Left renal cortex interstitium (tissue), 4 donors: Measurements from ENCODE around the gene USP20. TPM values are rescaled to one million over a fixed set of nuclear protein-coding genes. Genes with fewer than 3 reads are reported as not detected.

Source experiments
- DNase-seq, 4 donors: peaks; one replicate each; pipeline ENCODE4 v3.0.0-alpha.2; 2013; ENCODE audit warnings: low read depth in 4 of 4, low spot score in 2 of 4, missing footprints in 1 of 4
- polyA plus RNA-seq, 4 donors: library from polyadenylated mRNA; unstranded; fragments of 120-200 nt; gene quantifications; one replicate each; pipeline ENCODE4 v1.2.1, GENCODE V29; 2013; ENCODE audit not compliant: insufficient read length in 4 of 4

The USP20 gene
- polyA plus RNA-seq, 4 donors: 17.6 to 31.3 (median 22.8) TPM

- no peak for DNase-seq
These were observed 16.6 kb downstream of the USP20 start for GRCh38 chr9:129851821-129852220.

DNA sequence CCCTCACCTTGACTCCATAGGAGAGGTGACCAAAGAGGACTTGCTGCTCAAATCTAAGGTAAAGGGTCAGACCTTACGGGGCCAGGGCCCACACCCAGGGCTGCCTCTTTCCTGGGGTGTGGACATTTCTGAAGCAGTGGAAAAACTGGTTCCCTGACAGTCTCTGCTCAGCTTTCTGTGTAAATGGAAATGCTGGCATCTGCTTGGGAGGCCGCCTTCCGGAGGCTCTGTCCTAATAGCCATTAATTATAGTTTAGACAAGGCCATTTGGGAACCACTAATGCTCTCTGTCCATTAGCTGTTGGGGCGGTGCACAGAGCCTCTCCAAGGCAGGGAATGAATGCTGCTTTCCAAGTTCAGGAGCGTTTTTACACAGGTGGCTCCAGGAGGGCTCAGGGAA lies 17.3 kb downstream of the USP20 start:
- DNase-seq: no peak

- no peak for DNase-seq
These were observed 18.4 kb downstream of the USP20 start for GRCh38 chr9:129853614-129854013.

DNA sequence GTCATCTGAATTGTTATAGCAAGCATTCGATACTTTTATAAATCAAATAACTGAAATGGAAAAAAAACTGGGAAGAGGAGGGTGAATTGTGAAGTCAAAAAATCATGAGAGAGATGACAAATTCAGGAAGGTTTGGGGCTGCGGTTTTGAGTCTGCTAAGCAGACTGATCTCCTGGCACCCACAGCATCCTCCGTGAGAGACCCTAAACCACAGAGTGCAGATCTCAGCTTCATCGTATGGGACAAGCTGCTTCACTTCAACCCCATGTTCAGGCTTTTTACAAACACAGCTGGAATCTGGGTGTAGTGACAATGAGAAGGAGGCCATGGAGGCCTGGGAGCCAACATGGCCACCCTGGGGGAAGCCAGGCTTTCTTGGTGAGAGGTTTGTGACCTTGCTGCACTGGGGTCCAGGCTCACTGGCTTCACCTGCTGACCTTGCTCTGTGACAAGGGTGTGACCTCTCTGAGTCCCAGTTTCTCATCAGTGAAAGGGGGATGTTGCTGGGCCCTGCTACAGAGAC lies 19.4 kb downstream of the USP20 start:
- no peak for DNase-seq

DNA sequence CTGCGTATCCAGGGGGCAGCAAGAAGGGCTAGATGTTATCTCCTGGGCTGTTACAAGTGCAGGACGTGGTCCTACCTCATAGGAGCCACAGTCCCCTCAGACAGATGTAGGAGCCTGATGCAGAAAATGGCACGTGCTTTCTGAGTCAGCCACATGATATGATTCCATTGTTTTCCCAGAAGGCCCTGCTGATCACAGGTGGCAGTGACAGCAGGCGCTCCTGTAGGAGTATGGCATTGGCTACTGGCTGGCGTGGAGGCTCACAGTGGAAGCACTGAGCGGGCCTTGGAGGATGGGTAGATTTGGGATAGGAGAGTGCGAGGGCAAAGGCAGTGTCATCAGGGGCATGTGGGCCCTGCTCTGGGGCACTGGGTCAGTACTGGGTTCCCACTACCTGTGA lies 21.9 kb downstream of the USP20 start:
- DNase-seq: no peak

DNA sequence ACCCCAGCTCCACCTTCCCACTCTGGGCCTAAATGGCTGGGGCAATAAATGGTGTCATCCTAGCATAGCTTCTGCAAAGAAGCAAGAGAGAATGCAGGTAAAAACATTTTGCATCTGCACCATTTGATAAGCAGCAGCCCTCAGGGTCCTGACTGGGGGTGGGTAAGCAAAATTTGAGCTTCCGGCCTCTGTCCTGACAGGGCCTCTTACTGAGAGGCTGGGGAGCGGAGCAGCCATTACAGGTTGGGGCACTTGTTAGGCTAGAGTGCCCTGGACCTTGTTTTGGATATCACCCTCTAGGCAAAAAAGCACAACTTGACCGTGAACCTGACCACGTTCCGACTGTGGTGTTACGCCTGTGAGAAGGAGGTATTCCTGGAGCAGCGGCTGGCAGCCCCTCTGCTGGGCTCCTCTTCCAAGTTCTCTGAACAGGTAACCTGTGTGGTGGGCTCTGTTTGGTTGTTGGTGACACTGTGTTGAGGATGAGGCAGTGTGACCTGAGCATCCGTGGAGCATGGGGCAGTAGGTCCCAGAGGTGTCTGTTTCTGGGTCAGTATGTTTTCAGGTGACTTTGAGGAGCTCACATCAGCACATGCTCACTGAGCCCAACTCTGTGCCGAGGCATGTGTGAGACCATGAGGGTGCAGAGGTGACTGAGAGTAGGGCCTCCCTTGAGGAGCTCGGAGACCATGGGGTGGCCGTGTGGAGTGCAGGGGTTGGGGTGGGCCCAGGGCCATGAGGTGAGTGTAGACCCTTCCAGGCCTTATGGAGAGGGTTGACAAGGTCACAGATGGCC lies 23.1 kb downstream of the USP20 start:
- DNase-seq: no peak

DNA sequence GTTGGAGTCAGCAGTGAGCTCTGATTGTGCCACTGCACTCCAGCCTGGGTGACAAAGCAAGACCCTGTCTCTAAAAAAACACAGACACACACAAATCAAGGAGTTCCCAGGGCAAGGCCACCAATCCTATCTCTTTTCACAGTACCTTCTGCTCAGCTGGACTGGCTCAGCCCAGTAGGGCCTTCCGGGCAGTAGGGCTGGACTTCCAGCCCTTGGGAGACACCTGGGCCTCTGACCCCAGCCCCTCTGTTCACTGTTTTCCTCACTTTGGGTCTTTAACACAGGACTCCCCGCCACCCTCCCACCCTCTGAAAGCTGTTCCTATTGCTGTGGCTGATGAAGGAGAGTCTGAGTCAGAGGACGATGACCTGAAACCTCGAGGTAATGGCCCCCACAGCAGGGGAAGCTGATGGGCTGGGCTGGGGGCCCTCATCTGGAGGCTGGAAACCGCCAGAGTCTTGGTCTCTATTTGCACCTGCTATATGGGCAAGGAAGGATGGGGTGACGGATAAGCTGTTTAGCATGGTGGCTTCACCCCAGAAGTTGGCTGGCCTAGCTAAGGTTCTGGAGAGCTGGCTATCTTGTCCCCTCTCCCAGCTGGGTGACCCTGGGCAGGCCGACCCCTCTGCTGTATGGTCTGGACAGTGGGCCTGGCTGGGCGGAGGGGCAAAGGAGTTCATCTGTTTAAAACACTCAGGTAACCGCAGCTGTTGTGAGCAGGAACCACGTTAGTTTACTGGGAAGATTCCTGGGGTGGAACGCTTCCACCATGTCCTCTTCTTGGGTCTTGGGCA lies 25.6 kb downstream of the USP20 start:
- no peak for DNase-seq

DNA sequence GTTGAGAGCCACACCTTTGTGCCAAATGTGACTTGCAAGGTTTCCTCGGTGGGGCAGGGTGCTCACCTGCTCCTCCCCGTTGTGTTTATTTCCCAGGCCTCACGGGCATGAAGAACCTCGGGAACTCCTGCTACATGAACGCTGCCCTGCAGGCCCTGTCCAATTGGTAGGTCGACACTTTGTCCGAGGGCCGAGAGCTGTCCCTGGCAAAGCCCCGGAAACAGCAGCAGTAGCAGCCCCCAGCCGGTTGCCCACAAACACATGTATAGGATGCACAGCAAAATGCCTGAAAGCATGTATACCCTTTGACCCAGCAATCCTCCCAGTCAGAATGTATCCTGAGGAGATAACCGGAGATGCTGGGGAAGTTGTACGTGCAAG lies 26.2 kb downstream of the USP20 start:
- DNase-seq: no peak

- DNase-seq: no peak
These were observed 27.9 kb downstream of the USP20 start for GRCh38 chr9:129863059-129863690.

DNA sequence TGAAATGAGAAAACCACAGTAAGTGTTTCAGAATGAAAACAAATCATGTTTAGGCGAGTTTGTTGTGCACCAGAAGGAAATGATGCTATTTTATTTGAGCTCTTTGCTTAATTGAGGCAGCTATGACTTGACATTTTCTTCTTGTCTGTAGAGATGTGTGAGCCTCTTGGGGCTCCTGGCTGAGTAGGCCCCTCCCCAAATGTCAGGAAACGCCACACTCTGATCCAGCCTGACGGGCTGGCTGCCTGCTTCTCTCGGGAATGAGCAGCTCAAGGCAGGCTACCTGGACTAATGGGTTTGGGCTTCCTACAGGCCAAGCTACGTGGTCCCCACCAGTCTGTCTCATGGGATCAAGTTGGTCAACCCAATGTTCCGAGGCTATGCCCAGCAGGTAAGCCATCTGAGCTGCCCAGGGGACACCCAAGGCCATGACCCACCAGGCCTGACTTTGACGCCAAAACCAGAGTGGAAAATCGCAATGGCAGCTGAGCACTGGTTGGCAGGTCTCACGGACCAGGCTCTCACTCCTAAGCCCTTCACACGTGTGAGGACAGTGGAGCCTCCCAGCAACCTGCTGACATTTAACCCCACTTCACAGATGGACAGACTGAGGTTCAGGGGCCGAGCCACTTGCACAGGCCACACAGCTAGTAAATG lies 29.9 kb downstream of the USP20 start:
- no peak for DNase-seq

DNA sequence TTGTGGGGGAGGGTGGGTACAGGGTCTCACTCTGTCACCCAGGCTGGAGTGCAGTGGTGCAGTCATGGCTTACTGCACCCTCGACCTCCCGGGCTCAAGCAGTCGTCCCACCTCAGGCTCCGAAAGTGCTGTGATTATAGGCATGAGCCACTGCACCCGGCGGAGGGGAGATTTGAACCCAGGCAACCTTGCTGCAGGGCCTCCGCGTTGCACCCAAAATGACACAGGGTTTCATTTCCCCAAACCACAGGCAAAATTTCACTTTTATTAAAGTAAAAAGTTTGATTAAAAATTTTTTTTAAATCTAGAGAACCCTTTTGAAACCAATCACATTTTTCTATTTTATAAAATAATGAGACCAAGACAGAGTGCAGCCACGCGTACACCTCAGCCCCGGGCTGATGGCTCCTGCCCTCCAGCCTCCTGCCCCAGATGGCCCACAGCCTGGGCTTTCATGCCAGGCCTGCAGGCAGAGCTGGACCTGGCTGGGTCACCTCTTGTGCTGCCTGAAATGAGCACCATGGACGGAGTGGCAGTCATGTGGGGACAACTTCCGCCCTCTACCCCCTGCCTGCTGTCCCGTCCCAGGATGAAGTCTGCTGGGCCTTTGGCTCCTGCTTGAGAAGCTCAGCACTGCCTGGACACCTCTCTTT lies 30.5 kb downstream of the USP20 start:
- DNase-seq: no peak

DNA sequence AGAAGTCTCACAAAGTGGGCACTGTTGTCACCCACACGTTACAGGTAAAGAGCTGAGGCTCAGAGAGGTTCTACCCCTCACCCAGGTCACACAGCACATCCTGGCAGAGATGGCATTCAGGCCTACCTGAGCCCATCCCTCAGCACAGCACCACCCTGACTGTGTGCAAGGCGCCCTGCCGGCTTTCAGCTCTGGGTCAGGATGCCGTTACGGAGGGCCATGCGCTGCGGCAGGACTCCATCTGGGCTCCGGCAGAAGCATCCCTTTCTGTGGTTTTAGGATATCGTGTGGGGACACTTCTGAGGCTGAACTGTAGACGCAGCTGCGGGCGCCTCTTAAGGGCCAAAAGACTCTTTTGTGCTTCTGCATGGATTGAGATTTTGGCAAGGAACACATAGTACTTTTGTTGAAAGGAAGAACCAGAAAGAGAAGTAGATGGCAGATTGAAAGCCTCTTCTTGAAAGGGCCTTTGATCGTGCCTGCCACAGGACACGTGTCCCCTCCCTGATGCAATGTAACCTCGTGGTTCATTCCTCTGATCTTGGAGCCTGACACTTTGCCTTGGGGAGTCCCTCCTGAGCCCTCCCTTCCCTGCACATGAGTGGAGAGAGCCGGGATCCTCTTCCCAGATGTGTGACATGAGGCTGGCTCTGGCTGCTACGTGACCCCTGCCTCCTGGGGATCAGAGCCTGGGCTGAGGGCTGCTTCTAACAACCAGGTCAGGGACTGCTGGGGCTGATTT lies 31.3 kb downstream of the USP20 start:
- DNase-seq: no peak

DNA sequence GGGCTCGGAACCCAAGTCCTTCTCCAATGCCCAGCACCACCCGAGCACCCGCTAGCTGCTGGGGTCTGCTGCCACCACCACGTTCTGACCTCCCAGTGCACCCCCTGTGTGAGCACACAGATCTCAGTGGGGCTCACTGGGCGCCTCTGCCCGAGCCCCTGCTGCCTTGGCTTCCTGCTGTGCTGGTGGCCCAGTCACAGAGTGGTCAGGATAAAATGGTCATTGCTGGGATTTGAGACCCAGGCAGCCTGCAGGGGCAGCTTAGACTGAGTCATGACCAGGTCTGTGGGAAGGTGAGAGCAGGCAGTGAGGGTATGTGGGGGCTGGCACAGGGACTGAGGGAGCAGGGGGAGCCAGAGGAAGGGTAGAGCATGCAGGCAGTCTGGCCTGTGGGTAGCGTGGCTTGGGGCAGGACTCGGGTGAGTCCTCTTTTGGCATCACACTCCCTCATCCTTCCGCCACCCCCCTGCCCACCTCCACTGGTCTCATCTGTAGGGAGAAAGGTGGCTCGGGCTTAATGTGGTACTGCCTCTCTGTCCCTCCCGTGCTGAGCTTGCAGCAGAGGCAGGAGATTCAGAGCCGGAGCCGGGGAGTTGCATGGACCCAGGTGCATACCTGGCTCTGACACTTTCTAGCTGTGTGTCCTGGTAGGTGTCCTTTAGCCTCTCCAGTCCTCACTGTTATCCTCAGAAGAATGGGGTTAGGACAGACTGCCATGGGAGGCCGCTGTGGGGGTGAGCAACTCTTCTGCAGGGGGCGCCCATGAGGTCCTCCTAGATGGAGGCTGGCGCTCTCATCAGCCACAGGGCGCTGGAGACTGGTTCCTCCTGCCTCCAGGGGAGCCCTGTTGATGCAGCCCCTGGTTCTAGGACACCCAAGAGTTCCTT lies 32.1 kb downstream of the USP20 start:
- DNase-seq: no peak

- DNase-seq: no peak
These were observed 33.0 kb downstream of the USP20 start for GRCh38 chr9:129868023-129868871.

GRCh38 chr9:129868872-129869486 lies 33.7 kb downstream of the USP20 start:
- no peak for DNase-seq

DNA sequence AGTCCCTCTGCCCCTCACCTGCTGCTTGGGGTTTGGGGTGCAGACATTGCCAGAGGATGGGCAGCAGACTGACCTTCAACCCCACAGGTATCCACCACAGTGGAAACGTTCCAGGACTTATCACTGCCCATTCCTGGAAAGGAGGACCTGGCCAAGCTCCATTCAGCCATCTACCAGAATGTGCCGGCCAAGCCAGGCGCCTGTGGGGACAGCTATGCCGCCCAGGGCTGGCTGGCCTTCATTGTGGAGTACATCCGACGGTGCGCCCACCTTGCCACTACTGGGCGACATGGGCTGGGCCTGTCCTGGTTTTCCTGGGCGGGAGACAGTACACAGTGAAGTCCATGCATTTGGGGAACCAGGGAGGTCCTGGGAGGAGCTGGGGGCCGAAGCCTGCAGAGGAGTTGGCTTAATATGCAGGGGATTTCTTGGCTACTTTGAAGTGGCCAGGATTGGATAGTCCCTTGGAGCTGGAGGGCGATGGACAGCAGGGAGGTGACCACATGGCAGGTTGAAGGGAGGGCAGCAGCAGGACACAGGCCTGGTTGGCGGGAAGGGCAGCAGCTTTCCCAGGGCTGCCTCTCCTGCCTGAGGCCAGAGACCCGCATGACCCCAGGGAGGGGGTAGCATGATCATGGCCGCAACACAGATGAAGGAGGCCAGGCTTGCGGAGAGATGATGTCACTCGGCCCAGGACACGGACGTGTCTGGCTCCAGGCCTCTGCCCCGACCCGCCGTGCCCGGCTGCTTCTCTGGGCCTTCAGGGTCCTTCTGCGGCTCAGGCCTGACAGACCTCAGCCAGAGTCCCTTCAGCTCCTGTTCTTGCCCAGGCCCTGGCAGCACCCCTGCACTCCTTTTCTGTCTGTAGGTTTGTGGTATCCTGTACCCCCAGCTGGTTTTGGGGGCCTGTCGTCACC lies 34.6 kb downstream of the USP20 start:
- no peak for DNase-seq
